Measurements from ENCODE around the gene MANSC4. TPM values are rescaled to one million over a fixed set of nuclear protein-coding genes. Genes with fewer than 3 reads are reported as not detected.
"Not testable (repeated sequence)": the region's sequence is repeated elsewhere in the genome, so short reads cannot be mapped to it uniquely, and the experiment has no call there.

Gene MANSC4
- total RNA-seq, 2 experiments from 2014 or later = not detected

DNA sequence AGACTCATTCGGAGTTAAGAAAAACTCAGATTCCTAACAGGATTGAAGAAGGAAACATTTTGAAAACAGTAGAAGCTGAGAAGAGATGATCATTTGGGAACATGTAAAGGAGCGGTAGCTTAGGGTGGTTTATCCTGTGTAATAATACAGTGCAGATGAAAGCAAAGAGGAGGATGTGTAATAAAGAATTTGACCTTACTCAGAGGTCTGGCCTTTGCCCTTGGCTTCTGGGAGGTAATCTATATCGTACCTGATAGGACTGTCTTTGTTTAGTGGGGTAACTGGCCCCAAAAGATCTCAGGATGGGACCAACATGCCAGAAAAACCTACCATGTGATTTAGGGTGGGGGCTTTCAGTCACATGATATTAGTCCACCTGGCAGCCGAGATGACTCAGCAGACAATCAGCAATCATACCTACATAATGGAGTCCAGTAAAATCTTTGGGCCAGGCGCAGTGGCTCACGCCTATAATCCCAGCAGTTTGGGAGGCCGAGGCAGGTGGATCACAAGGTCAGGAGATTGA lies 23.3 kb downstream of the MANSC4 start:
- intact Hi-C loops (cut with micrococcal nuclease) = no loop called here
- TF ChIP-seq, protein P1, sequence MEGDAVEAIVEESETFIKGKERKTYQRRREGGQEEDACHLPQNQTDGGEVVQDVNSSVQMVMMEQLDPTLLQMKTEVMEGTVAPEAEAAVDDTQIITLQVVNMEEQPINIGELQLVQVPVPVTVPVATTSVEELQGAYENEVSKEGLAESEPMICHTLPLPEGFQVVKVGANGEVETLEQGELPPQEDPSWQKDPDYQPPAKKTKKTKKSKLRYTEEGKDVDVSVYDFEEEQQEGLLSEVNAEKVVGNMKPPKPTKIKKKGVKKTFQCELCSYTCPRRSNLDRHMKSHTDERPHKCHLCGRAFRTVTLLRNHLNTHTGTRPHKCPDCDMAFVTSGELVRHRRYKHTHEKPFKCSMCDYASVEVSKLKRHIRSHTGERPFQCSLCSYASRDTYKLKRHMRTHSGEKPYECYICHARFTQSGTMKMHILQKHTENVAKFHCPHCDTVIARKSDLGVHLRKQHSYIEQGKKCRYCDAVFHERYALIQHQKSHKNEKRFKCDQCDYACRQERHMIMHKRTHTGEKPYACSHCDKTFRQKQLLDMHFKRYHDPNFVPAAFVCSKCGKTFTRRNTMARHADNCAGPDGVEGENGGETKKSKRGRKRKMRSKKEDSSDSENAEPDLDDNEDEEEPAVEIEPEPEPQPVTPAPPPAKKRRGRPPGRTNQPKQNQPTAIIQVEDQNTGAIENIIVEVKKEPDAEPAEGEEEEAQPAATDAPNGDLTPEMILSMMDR (IDR thresholded peaks at IDR 0.05) = no peak
- Mint-ChIP-seq H3K27ac (no peak overlapping the region), H3K4me3 (no peak overlapping the region), H3K9me3 (no peaks in the 10 kb centered on the region), H3K4me1 (ENCODE audit: low read depth) (no peaks in the 10 kb centered on the region), H3K36me3 (ENCODE audit: low read depth) (peaks cover 17% of the 10 kb centered on the region), H3K27me3 (no peaks in the 10 kb centered on the region)
- DNase-seq = no peak
- no peak for ATAC-seq
- ChIA-PET CTCF (interaction anchor here (0.8 to 2.3 kb wide), 3 partner anchors 18 to 65 kb away, joined by 3 to 8 read pairs (median 8); no protein-coding TSS in a partner anchor), POLR2A (interaction anchor here (0.7 to 1.0 kb wide), 2 partner anchors 19 to 66 kb away, joined by 3 to 4 read pairs; no protein-coding TSS in a partner anchor)

DNA sequence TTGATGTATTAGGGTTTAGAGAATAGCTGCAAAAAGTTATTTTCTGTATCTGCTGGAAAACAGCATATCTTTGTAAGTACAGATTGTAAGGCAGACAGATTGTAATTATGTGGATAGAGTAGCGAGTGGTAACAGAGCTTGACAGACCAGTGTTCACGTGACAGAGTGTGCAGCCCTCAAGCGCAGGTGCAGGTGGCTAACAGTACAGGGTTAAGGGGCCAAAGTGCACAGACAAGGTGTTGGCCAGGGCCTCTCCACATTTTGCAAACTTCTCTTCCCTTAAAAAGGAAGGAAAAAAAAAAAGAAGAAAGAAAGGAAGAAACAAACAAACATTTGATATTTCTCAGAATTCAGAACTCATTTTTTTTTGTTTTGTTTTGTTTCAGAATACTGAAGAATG lies 25.2 kb downstream of the MANSC4 start:
- H3K27ac Mint-ChIP-seq = no peak overlapping the region

DNA sequence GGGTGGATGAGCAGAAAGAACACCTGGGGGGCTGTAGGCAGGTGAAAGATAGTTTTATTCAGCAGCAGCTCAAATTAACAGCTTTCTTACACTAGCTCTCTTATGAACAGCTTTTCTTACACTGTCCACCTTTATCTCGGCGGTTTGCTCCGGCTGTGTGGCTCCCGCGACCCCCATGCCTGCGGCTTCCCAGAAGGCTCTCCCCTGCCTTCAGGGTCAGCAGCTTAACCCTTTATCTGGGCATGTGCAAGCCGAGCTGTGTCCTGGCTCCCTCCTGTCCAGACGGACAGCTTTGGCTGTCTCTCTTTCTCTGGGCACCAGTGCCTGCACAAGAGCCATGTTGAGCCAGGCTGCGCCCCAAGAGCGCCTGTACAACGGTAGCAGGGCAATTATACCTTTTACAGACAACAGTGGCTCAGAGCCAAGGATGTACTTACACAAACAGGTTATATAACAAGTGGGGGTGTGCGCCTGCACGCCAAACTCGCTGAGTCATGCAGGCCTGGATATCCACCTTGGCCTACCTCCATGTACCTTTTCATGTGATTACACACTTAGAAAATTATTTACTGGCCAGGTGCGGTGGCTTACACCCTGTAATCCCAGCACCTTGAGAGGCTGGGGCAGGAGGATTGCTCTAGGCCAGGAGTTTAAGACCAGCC lies 28.5 kb downstream of the MANSC4 start:
- ChIA-PET POLR2A (no interaction called here), CTCF (interaction anchor here (2.1 kb wide), 1 partner anchor 70 kb away, joined by 4 read pairs; no protein-coding TSS in a partner anchor)
- Mint-ChIP-seq H3K9me3 (no peaks in the 10 kb centered on the region), H3K27ac (no peak overlapping the region), H3K4me1 (ENCODE audit: low read depth) (no peaks in the 10 kb centered on the region), H3K27me3 (no peaks in the 10 kb centered on the region), H3K4me3 (no peak overlapping the region), H3K36me3 (ENCODE audit: low read depth) (peaks cover 14% of the 10 kb centered on the region)
- intact Hi-C loops (cut with micrococcal nuclease) = no loop called here
- ATAC-seq (no peak), DNase-seq (no peak)
- TF ChIP-seq, protein P1 (IDR thresholded peaks at IDR 0.05) = no peak

More for the DNA sequence above, 25.2 kb downstream of the MANSC4 start:
- H3K27me3 Mint-ChIP-seq = no peaks in the 10 kb centered on the region
- ATAC-seq (no peak), DNase-seq (no peak)
- ChIA-PET POLR2A (no interaction called here), CTCF (interaction anchor here (0.6 to 1.1 kb wide), 4 partner anchors 22 to 66 kb away, joined by 3 to 4 read pairs (median 4); no protein-coding TSS in a partner anchor)
- H3K36me3 Mint-ChIP-seq (ENCODE audit: low read depth) = peaks cover 17% of the 10 kb centered on the region
- H3K4me3 Mint-ChIP-seq = no peak overlapping the region
- H3K4me1 Mint-ChIP-seq (ENCODE audit: low read depth) = no peaks in the 10 kb centered on the region
- H3K9me3 Mint-ChIP-seq = no peaks in the 10 kb centered on the region
- intact Hi-C loops (cut with micrococcal nuclease) = no loop called here
- TF ChIP-seq, protein P1 (IDR thresholded peaks at IDR 0.05) = no peak

DNA sequence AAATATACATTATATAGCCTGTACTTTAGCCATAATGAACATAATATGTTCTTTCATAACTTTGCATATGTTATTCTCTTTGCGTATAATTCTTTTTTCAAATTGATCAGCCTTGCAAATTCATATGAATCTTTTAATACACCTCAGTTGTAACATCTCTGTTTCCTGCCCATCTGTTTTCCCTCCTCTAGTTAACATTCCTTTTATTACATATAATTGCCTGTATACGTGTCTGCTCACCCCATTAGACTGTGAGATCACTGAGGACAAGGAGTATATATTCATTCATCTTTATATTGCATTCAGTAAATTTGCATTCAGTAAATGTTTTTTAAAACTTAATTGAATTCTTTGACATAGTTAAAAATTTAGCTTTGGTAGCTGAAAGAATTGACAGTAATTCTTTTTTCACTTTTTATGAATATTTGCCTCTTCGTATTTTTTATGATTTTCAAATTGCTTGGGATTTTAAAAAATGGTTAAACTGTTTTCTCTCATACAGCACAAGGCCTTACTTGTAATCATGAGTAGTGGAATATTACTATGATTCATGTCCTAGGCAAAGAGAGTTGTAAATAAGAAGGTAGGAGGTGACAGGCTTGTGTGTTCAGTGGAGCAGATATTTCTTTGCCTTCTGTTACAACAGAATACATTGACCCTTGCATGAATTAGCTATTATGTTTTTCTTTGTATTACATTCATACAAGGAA lies 32.8 kb downstream of the MANSC4 start:
- CTCF ChIA-PET = interaction anchor here (1.3 kb wide), 1 partner anchor 74 kb away, joined by 4 read pairs; no protein-coding TSS in a partner anchor
- ATAC-seq = no peak
- POLR2A ChIA-PET = interaction anchor here (0.6 kb wide), 1 partner anchor 136 kb away, joined by 4 read pairs; no protein-coding TSS in a partner anchor
- no peak overlapping the region for H3K27ac Mint-ChIP-seq
- no peaks in the 10 kb centered on the region for H3K9me3 Mint-ChIP-seq
- H3K27me3 Mint-ChIP-seq = no peaks in the 10 kb centered on the region
- no peaks in the 10 kb centered on the region for H3K4me1 Mint-ChIP-seq (ENCODE audit: low read depth)
- H3K4me3 Mint-ChIP-seq = no peak overlapping the region
- intact Hi-C loops (cut with micrococcal nuclease) = no loop called here
- DNase-seq = no peak
- H3K36me3 Mint-ChIP-seq (ENCODE audit: low read depth) = peaks cover 20% of the 10 kb centered on the region
- TF ChIP-seq, protein P1 (IDR thresholded peaks at IDR 0.05) = no peak

DNA sequence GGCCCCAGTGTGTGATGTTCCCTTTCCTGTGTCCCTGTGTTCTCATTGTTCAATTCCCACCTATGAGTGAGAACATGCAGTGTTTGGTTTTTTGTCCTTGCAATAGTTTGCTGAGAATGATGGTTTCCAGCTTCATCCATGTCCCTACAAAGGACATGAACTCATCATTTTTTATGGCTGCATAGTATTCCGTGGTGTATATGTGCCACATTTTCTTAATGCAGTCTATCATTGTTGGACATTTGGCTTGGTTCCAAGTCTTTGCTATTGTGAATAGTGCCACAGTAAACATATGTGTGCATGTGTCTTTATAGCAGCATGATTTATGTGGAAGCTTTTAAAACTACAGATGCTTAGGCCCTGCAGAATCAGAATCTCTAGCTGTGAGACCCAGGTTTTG lies 34.3 kb downstream of the MANSC4 start:
- peaks cover 24% of the 10 kb centered on the region for H3K36me3 Mint-ChIP-seq (ENCODE audit: low read depth)
- CTCF ChIA-PET = interaction anchor here (1.3 kb wide), 1 partner anchor 13 kb away, joined by 4 read pairs; no protein-coding TSS in a partner anchor
- ATAC-seq; H3K4me3 Mint-ChIP-seq; H3K9me3 Mint-ChIP-seq; DNase-seq; intact Hi-C loops (cut with micrococcal nuclease); H3K4me1 Mint-ChIP-seq (ENCODE audit: low read depth); H3K27ac Mint-ChIP-seq; H3K27me3 Mint-ChIP-seq: not testable (repeated sequence)
- POLR2A ChIA-PET = interaction anchor here (0.7 to 1.1 kb wide), 2 partner anchors 32 to 34 kb away, joined by 3 read pairs; partner anchors contain the start of genes KLHL42 and MANSC4
